ENCODE measurements around the gene PSMG3.

Gene PSMG3

GRCh38 chr7:1544896-1545416 lies 24.9 kb downstream of the PSMG3 start:
- no peak for DNase-seq (ENCODE audit: low read depth)

DNA sequence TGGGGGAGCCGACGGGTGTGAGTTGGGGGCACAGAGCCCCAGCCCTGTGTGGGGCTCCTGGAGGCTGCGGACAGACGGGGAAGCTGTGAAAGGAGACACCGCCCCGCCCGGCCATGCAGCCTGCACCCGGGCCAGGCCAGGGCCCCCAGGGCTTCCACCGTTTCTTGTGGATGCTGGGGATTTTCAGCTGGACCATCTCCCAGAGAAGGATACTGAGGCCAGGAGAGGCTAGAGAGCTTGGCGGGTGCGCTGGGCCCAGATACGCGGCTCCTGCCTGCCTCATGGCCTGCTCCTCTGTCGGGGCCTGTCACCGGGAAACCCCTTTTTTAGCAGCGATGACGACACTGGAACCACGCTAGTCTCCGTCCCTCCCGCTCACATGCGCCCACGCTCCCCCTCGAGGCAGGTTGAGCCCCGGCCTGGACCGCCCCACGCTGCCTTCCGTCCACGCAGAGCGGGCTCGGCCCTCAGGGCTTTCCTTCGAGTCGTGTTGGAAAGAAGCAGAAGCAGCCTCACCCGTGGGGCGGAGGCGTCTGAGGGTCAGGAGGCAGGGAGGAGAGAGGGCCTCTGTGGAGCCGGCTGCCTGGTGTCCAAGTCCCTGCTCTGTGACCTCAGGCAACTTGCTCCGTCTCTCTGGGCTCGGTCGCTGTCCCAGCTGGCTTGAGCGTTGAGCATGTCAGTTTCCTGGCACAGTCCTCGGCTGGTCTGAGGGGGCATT lies 25.5 kb downstream of the PSMG3 start:
- DNase-seq (ENCODE audit: low read depth): no peak

DNA sequence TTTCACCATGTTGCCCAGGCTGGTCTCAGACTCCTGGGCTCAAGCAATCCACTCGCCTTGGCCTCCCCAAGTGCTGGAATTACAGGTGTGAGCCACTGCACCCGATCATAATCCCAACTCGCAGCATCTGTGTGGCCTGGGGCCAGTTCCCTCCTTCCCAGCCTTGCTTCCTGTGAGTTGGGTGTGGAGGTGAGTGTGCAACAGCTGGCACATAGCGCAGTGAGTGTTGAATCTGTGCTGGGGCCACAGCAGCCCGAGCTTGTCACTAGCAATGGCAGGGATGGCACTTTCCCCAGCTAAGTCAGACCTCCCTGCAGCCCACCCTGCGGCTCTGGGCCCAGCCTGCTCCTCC lies 26.0 kb downstream of the PSMG3 start:
- no peak for DNase-seq (ENCODE audit: low read depth)

DNA sequence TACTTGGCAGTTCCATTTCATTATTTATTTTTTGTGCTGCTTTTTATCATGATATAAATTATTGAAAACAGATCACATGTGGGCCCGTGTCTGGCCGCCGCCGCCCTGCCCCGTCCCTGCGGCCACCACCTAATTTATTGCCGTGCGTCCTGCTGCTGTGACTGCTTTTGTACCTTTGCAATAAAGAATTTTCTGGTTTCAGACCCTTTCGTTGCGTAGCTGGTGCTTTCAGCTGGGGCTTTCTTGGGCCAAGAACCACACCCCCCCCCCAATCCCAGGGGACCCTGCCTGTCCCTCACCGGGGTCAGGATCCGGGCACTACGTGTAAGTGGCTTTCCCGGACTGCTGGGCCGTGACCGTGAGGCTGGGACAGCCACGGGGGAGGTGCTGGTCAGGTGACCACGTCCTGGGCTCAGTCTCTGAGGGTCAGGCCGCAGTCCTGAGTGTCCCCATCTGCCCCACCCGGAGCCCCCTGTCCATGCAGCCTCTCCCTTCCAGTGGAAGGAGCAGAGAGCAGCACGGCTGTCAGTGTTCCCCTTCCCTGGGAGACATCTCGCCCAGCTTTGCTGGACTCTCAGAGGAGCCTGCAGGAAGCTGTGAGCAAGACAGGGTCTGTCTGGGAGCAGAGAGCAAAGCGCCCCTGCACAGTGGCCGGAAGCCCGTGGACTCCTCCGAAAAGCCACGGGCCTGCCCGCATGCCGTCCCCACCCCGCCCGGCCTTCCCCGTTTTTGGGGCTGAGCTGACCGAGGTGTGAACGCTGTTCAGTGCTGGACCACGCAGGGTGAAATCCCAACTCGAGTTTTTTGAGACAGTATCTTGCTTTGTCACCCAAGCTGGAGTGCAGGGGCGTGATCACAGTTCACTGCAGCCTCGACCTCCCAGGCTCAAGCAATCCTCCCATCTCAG lies 26.7 kb downstream of the PSMG3 start:
- DNase-seq (ENCODE audit: low read depth): no peak

DNA sequence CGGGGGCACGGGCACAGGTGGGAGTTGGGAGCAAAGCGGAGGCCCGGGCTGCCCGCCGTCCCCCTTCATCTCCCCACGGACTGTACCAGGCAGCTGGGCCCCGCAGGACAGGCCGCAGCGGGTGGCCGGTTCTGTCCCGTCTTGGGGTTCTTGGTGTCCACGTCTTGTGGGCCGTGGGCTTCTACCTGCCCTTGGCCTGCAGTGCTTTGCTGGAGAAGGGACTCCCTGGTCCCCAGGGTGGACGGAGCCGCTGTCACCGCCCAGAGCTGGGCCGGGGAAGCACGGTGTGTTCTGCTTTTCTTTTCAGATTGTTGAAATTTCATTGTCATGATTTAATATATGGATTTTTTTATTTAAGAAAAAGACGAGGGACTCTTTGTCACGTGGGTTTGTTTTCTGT lies 27.5 kb downstream of the PSMG3 start:
- DNase-seq (ENCODE audit: low read depth): no peak

DNA sequence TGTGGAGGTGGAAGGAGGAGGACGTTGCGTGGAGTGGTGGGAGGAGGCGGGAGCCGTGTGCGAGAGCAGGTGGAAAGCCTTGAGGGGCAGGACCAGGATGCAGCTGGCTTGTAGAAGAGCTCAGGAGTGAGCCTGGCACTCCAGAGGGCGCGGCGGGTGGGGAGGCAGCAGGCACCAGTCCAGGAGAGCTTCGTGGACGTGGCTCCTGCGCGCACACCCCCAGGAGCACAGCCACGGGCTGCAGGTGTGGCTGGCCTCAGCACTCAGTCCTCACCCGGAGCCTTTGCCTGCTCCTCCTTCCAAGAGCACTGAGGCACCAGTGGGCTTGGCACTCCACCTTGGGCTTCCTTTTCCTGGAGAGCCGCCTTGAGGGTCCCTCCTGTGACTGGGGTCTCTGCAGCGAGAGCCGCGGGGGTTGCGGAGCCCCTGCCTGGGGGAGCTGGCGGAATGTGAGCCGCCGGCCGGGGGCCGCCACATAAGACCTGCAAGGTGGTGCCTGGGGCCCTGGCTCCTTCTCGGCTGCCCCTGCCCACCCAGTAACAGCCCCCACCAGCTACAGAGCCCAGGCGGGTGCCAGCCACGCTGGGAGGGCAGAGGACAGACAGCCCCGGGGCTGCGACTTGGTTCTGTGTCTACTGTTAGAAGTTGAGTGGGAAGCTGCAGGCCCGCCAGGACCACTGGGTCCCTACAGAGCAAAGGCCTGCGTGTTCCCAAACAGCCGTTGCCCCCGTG lies 28.2 kb downstream of the PSMG3 start:
- no peak for DNase-seq (ENCODE audit: low read depth)

DNA sequence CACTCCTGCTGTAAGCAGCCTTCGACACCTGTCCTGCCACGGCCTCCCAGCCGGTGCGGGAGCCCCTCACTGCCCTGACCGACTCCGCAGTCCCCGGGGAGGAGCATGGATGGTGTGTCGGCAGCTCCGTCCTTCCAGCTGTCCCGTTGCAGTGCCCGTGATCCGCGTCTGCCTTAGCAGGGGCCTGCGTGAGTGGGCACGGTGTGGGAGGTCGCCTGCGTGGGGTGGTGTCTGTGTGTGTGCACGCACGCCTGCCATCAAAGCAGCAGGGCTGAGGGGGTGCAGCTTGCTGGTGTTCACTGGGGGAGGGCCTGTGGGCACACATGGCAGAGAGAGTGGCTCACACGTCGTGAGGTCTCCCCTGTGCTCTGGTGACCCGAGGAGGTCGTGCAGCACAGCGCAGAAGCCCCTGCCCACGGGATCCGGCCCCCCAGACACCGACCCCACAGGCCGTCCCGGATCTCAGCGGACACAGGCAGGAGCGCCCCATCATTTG lies 29.0 kb downstream of the PSMG3 start:
- no peak for DNase-seq (ENCODE audit: low read depth)

DNA sequence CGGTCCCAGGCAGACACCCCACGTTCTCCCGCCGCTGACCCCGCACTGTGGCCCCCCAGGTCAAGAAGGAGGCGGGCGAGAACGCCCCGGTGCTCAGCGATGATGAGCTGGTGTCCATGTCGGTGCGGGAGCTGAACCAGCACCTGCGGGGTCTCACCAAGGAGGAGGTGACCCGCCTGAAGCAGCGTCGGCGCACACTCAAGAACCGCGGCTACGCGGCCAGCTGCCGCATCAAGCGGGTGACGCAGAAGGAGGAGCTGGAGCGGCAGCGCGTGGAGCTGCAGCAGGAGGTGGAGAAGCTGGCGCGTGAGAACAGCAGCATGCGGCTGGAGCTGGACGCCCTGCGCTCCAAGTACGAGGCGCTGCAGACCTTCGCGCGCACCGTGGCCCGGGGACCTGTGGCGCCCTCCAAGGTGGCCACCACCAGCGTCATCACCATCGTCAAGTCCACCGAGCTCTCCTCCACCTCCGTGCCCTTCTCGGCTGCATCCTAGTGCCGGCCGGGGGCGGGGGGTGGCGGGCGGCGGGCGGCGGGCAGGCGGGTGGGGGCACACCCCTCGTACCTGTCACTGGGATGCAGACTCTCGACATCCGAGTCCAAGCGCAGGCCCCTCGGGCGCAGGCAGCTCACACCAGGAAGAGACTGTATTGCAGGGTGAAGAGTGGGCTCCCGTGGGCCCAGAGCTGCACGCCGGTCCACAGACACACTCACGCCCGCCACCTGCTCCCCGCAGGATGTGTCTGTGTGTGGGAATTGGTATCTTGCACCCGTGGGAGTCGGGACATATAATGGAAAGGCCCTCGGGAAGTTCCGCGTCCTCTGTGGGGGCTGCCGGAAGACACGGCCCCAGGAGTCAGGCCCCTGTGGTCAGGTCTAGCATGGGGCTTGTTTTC lies 29.7 kb downstream of the PSMG3 start:
- no peak for DNase-seq (ENCODE audit: low read depth)

DNA sequence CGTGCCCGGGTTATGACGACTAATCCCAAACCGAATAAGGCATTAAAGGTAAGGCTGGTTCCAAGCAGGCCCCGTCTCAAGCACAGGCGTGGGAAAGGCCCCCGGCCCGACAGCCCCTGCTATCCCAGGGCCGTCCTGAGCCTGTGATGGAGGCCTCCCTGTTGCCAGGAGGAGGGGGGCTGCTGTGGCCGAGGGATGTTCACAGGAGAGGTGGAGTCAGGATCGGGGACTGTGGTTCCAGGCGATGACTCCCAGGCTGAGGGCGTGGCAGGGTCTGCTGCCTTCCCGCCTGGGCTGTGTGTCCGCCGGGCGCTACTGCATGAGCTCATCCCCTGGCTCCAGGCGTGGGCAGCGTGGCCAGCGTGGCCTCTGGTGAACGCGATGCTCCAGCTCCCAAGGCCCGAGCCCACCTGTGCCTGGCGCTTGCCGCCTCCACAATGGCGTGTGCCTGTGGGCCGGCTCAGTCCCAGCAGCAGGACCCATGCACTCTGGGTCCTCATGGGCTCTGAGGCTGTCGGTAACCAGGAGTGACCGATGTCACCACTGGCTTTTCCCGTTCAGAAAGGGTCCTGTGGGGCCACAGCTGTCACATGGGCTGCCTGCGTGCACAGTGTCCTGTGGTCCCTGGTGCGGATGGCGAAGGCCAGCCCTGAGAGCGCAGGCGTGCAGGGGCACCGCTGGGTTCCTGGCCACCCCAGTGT lies 30.5 kb downstream of the PSMG3 start:
- no peak for DNase-seq (ENCODE audit: low read depth)

GRCh38 chr7:1538544-1539180 lies 31.2 kb downstream of the PSMG3 start:
- DNase-seq (ENCODE audit: low read depth): no peak

- no peak for DNase-seq (ENCODE audit: low read depth)
Measured at GRCh38 chr7:1537535-1538412, 32.1 kb downstream of the PSMG3 start.

GRCh38 chr7:1536743-1537534 lies 32.9 kb downstream of the PSMG3 start:
- DNase-seq (ENCODE audit: low read depth): no peak

DNA sequence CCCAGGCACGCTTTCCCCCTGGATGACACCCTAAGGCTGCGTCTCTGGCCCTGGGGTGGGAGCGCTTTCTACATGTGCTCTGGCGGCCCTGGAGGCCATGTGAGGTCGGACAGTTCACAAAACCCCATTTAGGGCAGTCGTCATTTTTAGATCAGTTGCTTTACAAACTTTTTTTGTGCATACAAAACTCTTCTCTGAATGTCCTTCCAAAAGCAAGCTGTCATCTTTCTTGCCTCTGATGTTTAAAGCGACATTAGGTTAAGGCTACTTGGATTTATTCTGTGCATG lies 33.4 kb downstream of the PSMG3 start:
- no peak for DNase-seq (ENCODE audit: low read depth)

DNA sequence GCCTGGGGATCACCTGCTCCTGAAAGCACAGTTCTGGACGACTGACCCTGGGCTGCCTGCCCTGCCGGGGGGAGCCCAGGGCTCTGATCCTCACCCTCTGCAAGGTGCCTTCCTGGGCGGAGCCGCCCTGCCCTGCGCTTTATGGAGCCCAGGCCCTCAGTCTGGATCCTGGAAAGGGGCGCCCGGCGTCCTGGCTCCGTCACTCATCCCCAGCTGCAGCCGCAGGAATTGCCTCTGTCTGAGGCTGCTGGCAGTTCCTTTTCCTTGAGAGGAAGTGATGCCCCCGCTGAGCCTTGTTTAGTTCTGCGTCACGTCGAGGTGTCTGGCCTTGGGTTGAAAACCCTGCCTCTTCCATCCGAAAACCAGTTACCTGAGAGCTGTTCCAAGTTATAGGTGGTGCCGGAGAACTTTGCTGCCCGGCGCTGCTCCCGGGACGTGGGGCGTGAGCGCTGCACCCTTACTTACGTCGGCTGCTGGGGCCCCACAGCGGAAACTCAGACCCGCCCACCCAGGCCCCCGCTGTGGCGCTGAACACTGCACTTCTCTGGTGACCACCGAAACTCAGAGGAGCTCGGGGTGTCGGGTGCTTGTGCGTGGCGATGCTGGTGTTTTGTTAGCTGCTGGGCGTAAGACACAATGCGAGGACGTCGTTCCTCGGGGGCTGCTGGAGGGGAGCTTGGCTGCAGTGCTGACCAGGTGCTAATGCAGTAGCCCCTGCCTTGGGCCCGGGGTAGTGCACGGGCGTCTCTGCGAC lies 34.0 kb downstream of the PSMG3 start:
- no peak for DNase-seq (ENCODE audit: low read depth)

DNA sequence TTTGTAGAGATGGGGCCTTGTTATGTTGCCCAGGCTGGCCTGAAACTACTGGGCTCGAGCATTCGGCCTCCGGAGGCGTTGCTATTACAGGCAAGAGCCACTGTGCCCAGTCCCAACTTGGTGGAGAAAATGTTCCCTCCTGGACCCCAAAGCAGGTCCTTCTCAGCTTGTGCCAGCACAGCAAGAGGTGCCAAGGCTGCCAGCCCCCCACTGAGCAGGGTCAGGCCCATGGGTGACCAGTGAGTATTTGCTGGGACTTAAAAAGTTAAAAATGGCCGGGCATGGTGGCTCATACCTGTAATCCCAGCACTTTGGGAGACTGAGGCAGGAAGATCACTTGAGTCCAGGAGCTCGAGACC lies 34.8 kb downstream of the PSMG3 start:
- DNase-seq (ENCODE audit: low read depth): no peak

- no peak for DNase-seq (ENCODE audit: low read depth)
Measured at GRCh38 chr7:1534330-1535099, 35.3 kb downstream of the PSMG3 start.
